Measurements from ENCODE around the gene KIAA1958. TPM values are rescaled to one million over a fixed set of nuclear protein-coding genes. Genes with fewer than 3 reads are reported as not detected.

The KIAA1958 gene
- total and polyA plus RNA-seq, 8 donors: 10.5 to 15.6 (median 14.2) TPM

DNA sequence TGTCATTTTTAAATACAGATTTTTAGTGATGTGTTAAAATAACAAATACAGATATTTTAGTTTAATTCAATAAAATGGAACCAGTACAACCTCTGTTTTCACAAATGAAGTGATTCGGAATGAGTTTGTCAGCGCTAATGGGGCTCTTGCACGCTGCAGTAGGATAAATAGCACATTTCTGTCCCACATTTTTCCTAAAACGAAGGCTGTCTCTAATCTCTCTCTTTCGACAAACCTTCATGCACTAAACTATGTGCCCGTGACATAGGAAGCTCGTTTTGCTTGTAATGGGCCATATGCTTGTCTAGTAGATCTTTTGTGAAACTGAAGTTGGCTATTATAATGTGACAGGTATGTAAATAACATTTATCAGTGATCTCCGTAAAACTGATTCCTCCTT, 130.7 kb downstream of the KIAA1958 start:
- no peak for ATAC-seq
- Histone ChIP-seq H3K9me3 (no peaks in the 10 kb centered on the region), H3K4me3 (no peak overlapping the region), H3K27ac (no peak overlapping the region), H3K27me3 (no peaks in the 10 kb centered on the region), H3K4me1 (no peaks in the 10 kb centered on the region), H3K36me3 (peaks cover 0 to 9% of the 10 kb centered on the region in 2 donors)
- no peak for TF ChIP-seq CTCF (IDR thresholded peaks at IDR 0.05)
- peak in 2 of 4 donors; percentile 28 to 44 for DNase-seq
- intact Hi-C loops (cut with DNase I): no loop called here

DNA sequence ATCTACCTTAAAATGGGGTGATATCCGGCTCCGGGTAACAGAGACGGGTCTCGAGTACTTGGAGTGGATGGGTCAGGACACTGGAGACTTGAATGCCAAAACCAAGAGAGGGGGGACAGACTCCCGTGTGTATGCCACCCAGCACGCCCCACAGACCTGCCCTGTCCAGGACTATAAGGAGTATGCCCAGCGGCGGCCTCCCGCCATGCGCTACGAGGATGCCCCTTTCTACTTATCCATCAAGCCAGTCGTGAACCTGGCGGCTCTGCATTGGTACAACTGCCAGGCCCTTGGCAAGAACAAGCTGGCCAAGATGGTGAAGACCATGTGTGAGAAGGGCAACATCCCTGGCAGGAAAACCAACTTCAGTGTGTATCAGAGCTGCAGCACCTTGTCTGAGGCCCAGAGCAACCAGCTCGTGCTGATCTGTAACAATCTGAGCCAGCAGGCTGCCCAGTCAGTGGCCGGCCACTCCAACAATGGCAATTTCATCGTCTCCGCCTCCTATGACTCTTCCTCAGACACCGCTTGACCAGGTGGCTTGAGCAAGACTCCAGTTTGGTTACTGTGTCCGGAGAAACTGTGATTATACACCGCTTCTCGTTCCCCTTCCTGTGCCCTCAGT, 131.9 kb downstream of the KIAA1958 start:
- peaks cover 0 to 9% of the 10 kb centered on the region in 2 donors for H3K36me3 ChIP-seq
- ATAC-seq: no peak
- intact Hi-C loops (cut with DNase I): no loop called here
- H3K9me3 ChIP-seq: no peaks in the 10 kb centered on the region
- TF ChIP-seq CTCF (IDR thresholded peaks at IDR 0.05): no peak
- no peak overlapping the region for H3K4me3 ChIP-seq
- H3K27ac ChIP-seq: no peak overlapping the region
- no peaks in the 10 kb centered on the region for H3K4me1 ChIP-seq
- H3K27me3 ChIP-seq: no peaks in the 10 kb centered on the region
- peak in 1 of 4 donors; percentile 69 for DNase-seq

- ATAC-seq (peak; percentile 39), DNase-seq (no peak)
- no peak for TF ChIP-seq CTCF (IDR thresholded peaks at IDR 0.05)
- Histone ChIP-seq H3K4me1 (no peaks in the 10 kb centered on the region), H3K4me3 (no peak overlapping the region), H3K9me3 (no peaks in the 10 kb centered on the region), H3K27ac (no peak overlapping the region), H3K27me3 (no peaks in the 10 kb centered on the region), H3K36me3 (peaks cover 0 to 9% of the 10 kb centered on the region in 2 donors)
- intact Hi-C loops (cut with DNase I): no loop called here
Measured at GRCh38 chr9:112620388-112620787, 133.8 kb downstream of the KIAA1958 start.

DNA sequence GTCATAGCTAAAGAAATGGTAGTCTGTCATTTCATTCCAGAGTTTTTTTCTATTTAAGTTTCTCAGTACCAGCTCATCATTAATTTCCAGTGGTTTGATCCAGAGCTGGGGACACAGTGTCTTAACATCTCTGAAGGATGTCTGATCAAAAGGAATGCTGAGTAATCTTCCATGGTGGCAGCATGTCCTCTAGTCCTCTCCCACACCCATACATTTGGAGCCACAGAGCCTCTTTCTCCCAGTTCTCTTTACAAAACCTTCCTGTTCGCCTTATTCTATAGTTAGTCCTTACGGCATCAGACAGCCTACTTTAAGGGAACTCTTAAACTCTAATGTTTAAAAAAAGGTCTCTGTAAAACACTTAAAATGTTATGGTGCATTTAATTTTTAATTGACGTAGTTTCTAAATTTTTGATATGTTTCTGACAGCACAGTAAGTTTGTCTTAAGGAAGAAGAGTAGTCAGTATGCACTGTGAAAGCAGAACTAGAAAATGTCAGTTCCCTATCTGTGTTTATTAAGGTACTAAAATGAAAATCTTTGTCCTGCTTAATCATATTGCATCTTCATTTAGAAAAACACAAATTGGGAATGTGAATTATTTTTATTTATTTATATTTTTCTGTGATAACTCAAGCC, 134.5 kb downstream of the KIAA1958 start:
- Histone ChIP-seq H3K4me3 (no peak overlapping the region), H3K4me1 (no peaks in the 10 kb centered on the region), H3K9me3 (no peaks in the 10 kb centered on the region), H3K36me3 (peaks cover 0 to 9% of the 10 kb centered on the region in 2 donors), H3K27ac (peak overlapping the region in 1 of 2 donors; percentile 3), H3K27me3 (no peaks in the 10 kb centered on the region)
- intact Hi-C loops (cut with DNase I): no loop called here
- TF ChIP-seq CTCF (IDR thresholded peaks at IDR 0.05): no peak
- DNase-seq: no peak
- no peak for ATAC-seq

GRCh38 chr9:112623198-112623597, 136.6 kb downstream of the KIAA1958 start:
- H3K4me1 ChIP-seq: no peaks in the 10 kb centered on the region
- H3K4me3 ChIP-seq: no peak overlapping the region
- H3K27ac ChIP-seq: no peak overlapping the region
- H3K36me3 ChIP-seq: peaks cover 0 to 5% of the 10 kb centered on the region in 2 donors
- intact Hi-C loops (cut with DNase I): no loop called here
- no peaks in the 10 kb centered on the region for H3K9me3 ChIP-seq
- TF ChIP-seq CTCF (IDR thresholded peaks at IDR 0.05): no peak
- no peak for DNase-seq
- ATAC-seq: no peak
- H3K27me3 ChIP-seq: no peaks in the 10 kb centered on the region
